HepG2 (cell line): ENCODE results near the gene SIGLEC6. TPM values are rescaled to one million over a fixed set of nuclear protein-coding genes. Genes with fewer than 3 reads are reported as not detected.
A peak's percentile ranks its signal among the peaks of the same experiment; 100 is the strongest.

ENCODE experiments used
- ATAC-seq: fragments of 200-7000 bp; cut with Tn5 transposase; 3 replicates; pipeline ENCODE4 v1.9.1; 2020; ENCODE audit warnings: mild to moderate bottlenecking, moderate library complexity
- BruUV-seq: library from RNA; stranded (reverse); fragments of 400-500 nt; replicated peaks from 2 replicates; lab custom pipeline; 2021; lab: Mats Ljungman, UMichigan
- CTCF ChIA-PET: fragments of 300-600 bp; formaldehyde crosslinking; extraction: SDS; loops from one replicate; lab custom pipeline; 2021; ENCODE audit warnings: low total read pairs, inconsistent platforms, low intra/inter-chr PET ratio; lab: Yijun Ruan, JAX
- POLR2A ChIA-PET: fragments of 350-600 bp; sonication (Branson Sonifier 250); formaldehyde crosslinking; loops from one replicate; lab custom pipeline; 2020; ENCODE audit warnings: antibody characterized with exemption, inconsistent platforms; lab: Yijun Ruan, JAX
- DNase-seq: peaks from one replicate; pipeline ENCODE4 v3.0.0-alpha.2; 2015; ENCODE audit warnings: low spot score
- FAIRE-seq: peaks from 3 replicates; lab custom pipeline; 2011; peaks lifted over from hg19 to GRCh38; lab: Jason Lieb, UNC
- H2AFZ ChIP-seq: one replicate; pipeline ENCODE4 v1.6.1; 2011; ENCODE audit warnings: low read length, inconsistent platforms
- H3K27ac ChIP-seq: fragments of 300-600 bp; 3 replicates; pipeline ENCODE4 v1.8.0; 2011; ENCODE audit warnings: mixed run types, mild to moderate bottlenecking, mixed read lengths, low read length, inconsistent platforms; ENCODE audit not compliant: insufficient read depth; ENCODE audit errors: extremely low read length
- H3K27me3 ChIP-seq, 2 experiments: fragments of 200-600 bp in 1 of 2; 2 replicates in 1 of 2; 3 replicates in 1 of 2; pipeline versions ENCODE4 v1.6.0 to v1.8.0; 2011; ENCODE audit warnings: low read length in 2 of 2, mild to moderate bottlenecking in 2 of 2, moderate library complexity in 2 of 2, inconsistent platforms in 1 of 2; ENCODE audit not compliant: insufficient read depth in 2 of 2, control insufficient read depth in 1 of 2
- H3K36me3 ChIP-seq, 2 experiments: fragments of 200-600 bp in 1 of 2; replicated peaks in 1 of 2; 2 replicates in 1 of 2; 3 replicates in 1 of 2; pipeline versions ENCODE4 v1.5.1 to v1.8.0; 2011; ENCODE audit warnings: low read length in 2 of 2, inconsistent platforms in 1 of 2; ENCODE audit not compliant: insufficient read depth in 2 of 2, control insufficient read depth in 1 of 2
- H3K4me1 ChIP-seq: 2 replicates; pipeline ENCODE4 v1.5.1; 2012; ENCODE audit warnings: low read length, inconsistent platforms; ENCODE audit not compliant: insufficient read depth
- H3K4me2 ChIP-seq: 2 replicates; pipeline ENCODE4 v1.6.0; 2011; ENCODE audit warnings: low read depth, low read length, inconsistent platforms
- H3K4me3 ChIP-seq, 3 experiments: fragments of 200-600 bp in 1 of 3; sonication (generic), shearing (Covaris generic) in 1 of 3; replicated peaks in 1 of 3; 2 replicates each; pipeline ENCODE4 v1.5.1; 2011 to 2016; ENCODE audit warnings: low read length in 3 of 3, inconsistent platforms in 2 of 3, low read depth in 2 of 3, mild to moderate bottlenecking in 2 of 3, control low read depth in 1 of 3, mixed read lengths in 1 of 3; ENCODE audit not compliant: insufficient read depth in 1 of 3
- H3K79me2 ChIP-seq: one replicate; pipeline ENCODE4 v1.6.1; 2011; ENCODE audit warnings: low read length, inconsistent platforms; ENCODE audit not compliant: insufficient read depth
- H3K9ac ChIP-seq: 2 replicates; pipeline ENCODE4 v1.6.0; 2011; ENCODE audit warnings: mild to moderate bottlenecking, low read depth, low read length, inconsistent platforms; ENCODE audit not compliant: insufficient read depth
- H3K9me3 ChIP-seq: 2 replicates; pipeline ENCODE4 v1.5.1; 2012; ENCODE audit warnings: mild to moderate bottlenecking, low read length
- H4K20me1 ChIP-seq: 2 replicates; pipeline ENCODE4 v1.6.0; 2011; ENCODE audit warnings: inconsistent platforms, mild to moderate bottlenecking, low read length, moderate library complexity; ENCODE audit not compliant: insufficient read depth
- BCL6 ChIP-seq: IDR thresholded peaks from 2 replicates; pipeline ENCODE4 v1.6.1; 2016; ENCODE audit warnings: missing genetic modification reagents, missing compliant biosample characterization
- FLYWCH1 ChIP-seq: sonication (generic); formaldehyde crosslinking; IDR thresholded peaks from 2 replicates; pipeline ENCODE4 v1.8.1; 2023; ENCODE audit warnings: mild to moderate bottlenecking, missing genetic modification reagents
- NFYC ChIP-seq: IDR thresholded peaks from 2 replicates; pipeline ENCODE4 v1.6.1; 2016; ENCODE audit warnings: missing genetic modification reagents, missing compliant biosample characterization
- RFX3 ChIP-seq: IDR thresholded peaks from 2 replicates; pipeline ENCODE4 v1.6.1; 2016; ENCODE audit warnings: missing biosample characterization, missing genetic modification reagents
- SRY ChIP-seq: sonication (generic); formaldehyde crosslinking; IDR thresholded peaks from 2 replicates; pipeline ENCODE4 v1.8.0; 2022; ENCODE audit warnings: mild to moderate bottlenecking, missing genetic modification reagents
- ZNF235 ChIP-seq: sonication (generic); formaldehyde crosslinking; IDR thresholded peaks from 2 replicates; pipeline ENCODE4 v1.8.1; 2023; ENCODE audit warnings: mild to moderate bottlenecking, missing genetic modification reagents, borderline replicate concordance
- ZNF337 ChIP-seq: sonication (generic); formaldehyde crosslinking; IDR thresholded peaks from 2 replicates; pipeline ENCODE4 v1.5.1; 2020; ENCODE audit warnings: missing genetic modification reagents, low read depth, mild to moderate bottlenecking, borderline replicate concordance
- ZNF530 ChIP-seq: sonication (generic); formaldehyde crosslinking; IDR thresholded peaks from 2 replicates; pipeline ENCODE4 v1.5.0; 2020; ENCODE audit warnings: low read depth, mild to moderate bottlenecking, missing genetic modification reagents
- WGBS: methylation state at CpG from one replicate; pipeline ENCODE4 v1.1.6; 2017; ENCODE audit warnings: low lambda C conversion rate; 5-methylcytosine and 5-hydroxymethylcytosine counted together
- in situ Hi-C: cut with HindIII; loops from 2 replicates; pipeline ENCODE4 v1.10.0; 2017; ENCODE audit warnings: low pct_unique_long_range_greater_than_20kb; ENCODE audit not compliant: extremely low pct_ligation_motif_present
- intact Hi-C: fragments of 100-400 bp; cut with micrococcal nuclease; formaldehyde crosslinking; loops from one replicate; pipeline ENCODE4 v1.10.0; 2022; ENCODE audit not compliant: unreplicated experiment
- polyA plus RNA-seq, 8 experiments: library from polyadenylated mRNA; depleted of rRNA in 3 of 8; stranded (reverse) in 7 of 8; unstranded in 1 of 8; fragments of >200 nt; fragmentation: Illumina TruSeq in 4 of 8; extraction: Trizol in 4 of 8; gene quantifications; 2 replicates each; pipeline versions ENCODE4 v1.2.1 to v1.2.3, GENCODE V29; 2011 to 2016; ENCODE audit warnings: low read depth in 4 of 8, missing spikeins in 1 of 8, mixed read lengths in 1 of 8; ENCODE audit not compliant: insufficient read depth in 1 of 8
- total RNA-seq, 5 experiments: library from RNA; depleted of rRNA; stranded (reverse); fragments of >200 nt; fragmentation: Illumina TruSeq; extraction: Trizol; gene quantifications; 2 replicates each; pipeline ENCODE4 v1.2.3, GENCODE V29; 2016; ENCODE audit warnings: low read depth in 1 of 5
- TF ChIP-seq, protein P1 (sequence below): IDR thresholded peaks from 2 replicates; pipeline ENCODE4 v1.6.1; 2012; ENCODE audit warnings: low read depth, low read length, improper control_type of control experiment
- TF ChIP-seq, protein P2 (sequence below): sonication (generic); formaldehyde crosslinking; IDR thresholded peaks from 2 replicates; pipeline ENCODE4 v1.4.0; 2020; ENCODE audit warnings: missing genetic modification reagents
- TF ChIP-seq, protein P3 (sequence below): sonication (generic); formaldehyde crosslinking; IDR thresholded peaks from 2 replicates; pipeline ENCODE4 v1.4.0; 2020; ENCODE audit warnings: missing genetic modification reagents
- TF ChIP-seq, protein P4 (sequence below), 2 experiments: sonication (generic) in 1 of 2; formaldehyde crosslinking in 1 of 2; IDR thresholded peaks; 2 replicates each; pipeline versions ENCODE4 v1.4.0 to v1.6.1; 2016 to 2020; ENCODE audit warnings: borderline replicate concordance in 1 of 2, low read depth in 1 of 2, mild to moderate bottlenecking in 1 of 2, missing genetic modification reagents in 1 of 2

SIGLEC6 gene
- total and polyA plus RNA-seq, 2 of the 13 experiments (the other 11 are each of a cell fraction or from before 2014, with no cell fraction given), result not detected

DNA sequence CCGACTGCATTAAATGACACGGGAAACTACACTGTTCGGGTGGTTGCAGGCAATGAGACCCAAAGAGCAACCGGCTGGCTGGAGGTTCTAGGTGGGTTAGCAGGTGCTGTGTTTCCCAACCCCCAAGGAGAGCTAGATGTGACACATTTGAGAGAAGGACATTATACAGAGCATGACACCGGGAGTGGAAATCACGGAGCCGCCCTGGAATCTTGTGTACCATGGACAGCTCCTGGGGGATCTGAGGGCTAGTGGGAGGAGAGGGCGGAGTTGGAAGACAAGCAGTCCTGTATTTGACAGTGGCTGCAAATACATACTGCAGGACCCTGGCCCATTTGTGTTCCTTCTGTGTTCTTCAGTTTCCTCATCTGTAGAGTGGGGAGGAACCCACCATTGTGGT lies 50.9 kb downstream of the SIGLEC6 start:
- POLR2A ChIA-PET, result no interaction called here
- H3K27ac ChIP-seq, result no peak overlapping the region
- BruUV-seq, result no TSS peak
- in situ Hi-C loops, result no loop called here
- H3K4me1 ChIP-seq, result peaks cover 13% of the 10 kb centered on the region
- H4K20me1 ChIP-seq, result no peaks in the 10 kb centered on the region
- DNase-seq (peak; percentile 20), ATAC-seq (peak; percentile 52; the same call in 1 of the 3 replicates), FAIRE-seq (no peak)
- no peaks in the 10 kb centered on the region for H3K27me3 ChIP-seq
- no peaks in the 10 kb centered on the region for H3K9me3 ChIP-seq
- no peaks in the 10 kb centered on the region for H3K79me2 ChIP-seq
- H3K9ac ChIP-seq, result no peak overlapping the region
- H3K4me2 ChIP-seq, result no peak overlapping the region
- intact Hi-C loops, result loop anchor here (2.0 kb wide), 1 partner anchor 40 kb away; no protein-coding TSS in a partner anchor
- 26% methylated on average over 8 of the region's 8 CpGs for WGBS
- H2AFZ ChIP-seq, result no peak overlapping the region
- H3K36me3 ChIP-seq, result no peaks in the 10 kb centered on the region
- H3K4me3 ChIP-seq, result no peak overlapping the region
- CTCF ChIA-PET, result no interaction called here
- TF ChIP-seq ZNF235 (CRISPR knock-in tag) (no peak), FLYWCH1 (no peak), BCL6 (CRISPR knock-in tag) (no peak), ZNF337 (CRISPR knock-in tag) (no peak), ZNF530 (0 out of 2 replicates have a peak, but pooled peaks have one; percentile 39), SRY (CRISPR knock-in tag) (peak; percentile 53; the same call in 1 of the 2 replicates), RFX3 (CRISPR knock-in tag) (no peak), NFYC (CRISPR knock-in tag) (no peak)
- TF ChIP-seq, protein P1, sequence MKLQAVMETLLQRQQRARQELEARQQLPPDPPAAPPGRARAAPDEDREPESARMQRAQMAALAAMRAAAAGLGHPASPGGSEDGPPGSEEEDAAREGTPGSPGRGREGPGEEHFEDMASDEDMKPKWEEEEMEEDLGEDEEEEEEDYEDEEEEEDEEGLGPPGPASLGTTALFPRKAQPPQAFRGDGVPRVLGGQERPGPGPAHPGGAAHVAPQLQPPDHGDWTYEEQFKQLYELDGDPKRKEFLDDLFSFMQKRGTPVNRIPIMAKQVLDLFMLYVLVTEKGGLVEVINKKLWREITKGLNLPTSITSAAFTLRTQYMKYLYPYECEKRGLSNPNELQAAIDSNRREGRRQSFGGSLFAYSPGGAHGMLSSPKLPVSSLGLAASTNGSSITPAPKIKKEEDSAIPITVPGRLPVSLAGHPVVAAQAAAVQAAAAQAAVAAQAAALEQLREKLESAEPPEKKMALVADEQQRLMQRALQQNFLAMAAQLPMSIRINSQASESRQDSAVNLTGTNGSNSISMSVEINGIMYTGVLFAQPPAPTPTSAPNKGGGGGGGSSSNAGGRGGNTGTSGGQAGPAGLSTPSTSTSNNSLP, result no peak
- TF ChIP-seq, protein P2, sequence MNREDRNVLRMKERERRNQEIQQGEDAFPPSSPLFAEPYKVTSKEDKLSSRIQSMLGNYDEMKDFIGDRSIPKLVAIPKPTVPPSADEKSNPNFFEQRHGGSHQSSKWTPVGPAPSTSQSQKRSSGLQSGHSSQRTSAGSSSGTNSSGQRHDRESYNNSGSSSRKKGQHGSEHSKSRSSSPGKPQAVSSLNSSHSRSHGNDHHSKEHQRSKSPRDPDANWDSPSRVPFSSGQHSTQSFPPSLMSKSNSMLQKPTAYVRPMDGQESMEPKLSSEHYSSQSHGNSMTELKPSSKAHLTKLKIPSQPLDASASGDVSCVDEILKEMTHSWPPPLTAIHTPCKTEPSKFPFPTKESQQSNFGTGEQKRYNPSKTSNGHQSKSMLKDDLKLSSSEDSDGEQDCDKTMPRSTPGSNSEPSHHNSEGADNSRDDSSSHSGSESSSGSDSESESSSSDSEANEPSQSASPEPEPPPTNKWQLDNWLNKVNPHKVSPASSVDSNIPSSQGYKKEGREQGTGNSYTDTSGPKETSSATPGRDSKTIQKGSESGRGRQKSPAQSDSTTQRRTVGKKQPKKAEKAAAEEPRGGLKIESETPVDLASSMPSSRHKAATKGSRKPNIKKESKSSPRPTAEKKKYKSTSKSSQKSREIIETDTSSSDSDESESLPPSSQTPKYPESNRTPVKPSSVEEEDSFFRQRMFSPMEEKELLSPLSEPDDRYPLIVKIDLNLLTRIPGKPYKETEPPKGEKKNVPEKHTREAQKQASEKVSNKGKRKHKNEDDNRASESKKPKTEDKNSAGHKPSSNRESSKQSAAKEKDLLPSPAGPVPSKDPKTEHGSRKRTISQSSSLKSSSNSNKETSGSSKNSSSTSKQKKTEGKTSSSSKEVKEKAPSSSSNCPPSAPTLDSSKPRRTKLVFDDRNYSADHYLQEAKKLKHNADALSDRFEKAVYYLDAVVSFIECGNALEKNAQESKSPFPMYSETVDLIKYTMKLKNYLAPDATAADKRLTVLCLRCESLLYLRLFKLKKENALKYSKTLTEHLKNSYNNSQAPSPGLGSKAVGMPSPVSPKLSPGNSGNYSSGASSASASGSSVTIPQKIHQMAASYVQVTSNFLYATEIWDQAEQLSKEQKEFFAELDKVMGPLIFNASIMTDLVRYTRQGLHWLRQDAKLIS (CRISPR knock-in tag), result no peak
- TF ChIP-seq, protein P3, sequence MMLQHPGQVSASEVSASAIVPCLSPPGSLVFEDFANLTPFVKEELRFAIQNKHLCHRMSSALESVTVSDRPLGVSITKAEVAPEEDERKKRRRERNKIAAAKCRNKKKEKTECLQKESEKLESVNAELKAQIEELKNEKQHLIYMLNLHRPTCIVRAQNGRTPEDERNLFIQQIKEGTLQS, result no peak
- TF ChIP-seq, protein P4, sequence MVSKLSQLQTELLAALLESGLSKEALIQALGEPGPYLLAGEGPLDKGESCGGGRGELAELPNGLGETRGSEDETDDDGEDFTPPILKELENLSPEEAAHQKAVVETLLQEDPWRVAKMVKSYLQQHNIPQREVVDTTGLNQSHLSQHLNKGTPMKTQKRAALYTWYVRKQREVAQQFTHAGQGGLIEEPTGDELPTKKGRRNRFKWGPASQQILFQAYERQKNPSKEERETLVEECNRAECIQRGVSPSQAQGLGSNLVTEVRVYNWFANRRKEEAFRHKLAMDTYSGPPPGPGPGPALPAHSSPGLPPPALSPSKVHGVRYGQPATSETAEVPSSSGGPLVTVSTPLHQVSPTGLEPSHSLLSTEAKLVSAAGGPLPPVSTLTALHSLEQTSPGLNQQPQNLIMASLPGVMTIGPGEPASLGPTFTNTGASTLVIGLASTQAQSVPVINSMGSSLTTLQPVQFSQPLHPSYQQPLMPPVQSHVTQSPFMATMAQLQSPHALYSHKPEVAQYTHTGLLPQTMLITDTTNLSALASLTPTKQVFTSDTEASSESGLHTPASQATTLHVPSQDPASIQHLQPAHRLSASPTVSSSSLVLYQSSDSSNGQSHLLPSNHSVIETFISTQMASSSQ (IDR thresholded peaks at IDR 0.05; ENCODE audit: low read depth), result no peak
- TF ChIP-seq, protein P4 (CRISPR knock-in tag; IDR thresholded peaks at IDR 0.05; ENCODE audit: borderline replicate concordance), result no peak
